ENCODE measurements around the gene STBD1.
"Not testable (repeated sequence)": the region's sequence is repeated elsewhere in the genome, so short reads cannot be mapped to it uniquely, and the experiment has no call there.

Gene STBD1

DNA sequence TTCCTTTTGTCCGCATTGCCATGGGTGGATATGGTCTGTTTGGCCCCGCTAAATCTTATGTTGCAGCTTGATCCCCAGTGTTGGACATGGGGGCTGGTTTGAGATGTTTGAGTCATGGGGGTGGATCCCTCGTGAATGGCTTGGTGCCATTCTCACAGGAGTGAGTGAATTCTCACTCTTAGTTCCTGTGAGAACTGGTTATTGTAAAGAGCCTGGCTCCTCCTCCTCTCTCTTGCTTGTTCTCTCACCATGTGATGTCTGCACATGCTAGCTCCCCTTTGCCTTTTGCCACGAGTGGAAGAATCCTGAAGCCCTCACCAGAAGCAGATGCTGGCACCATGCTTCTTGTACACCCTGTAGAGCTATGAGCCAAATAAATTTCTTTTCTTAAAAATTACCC is 22.6 kb upstream of the STBD1 start:
- DNase-seq (ENCODE audit: low read depth): no peak

DNA sequence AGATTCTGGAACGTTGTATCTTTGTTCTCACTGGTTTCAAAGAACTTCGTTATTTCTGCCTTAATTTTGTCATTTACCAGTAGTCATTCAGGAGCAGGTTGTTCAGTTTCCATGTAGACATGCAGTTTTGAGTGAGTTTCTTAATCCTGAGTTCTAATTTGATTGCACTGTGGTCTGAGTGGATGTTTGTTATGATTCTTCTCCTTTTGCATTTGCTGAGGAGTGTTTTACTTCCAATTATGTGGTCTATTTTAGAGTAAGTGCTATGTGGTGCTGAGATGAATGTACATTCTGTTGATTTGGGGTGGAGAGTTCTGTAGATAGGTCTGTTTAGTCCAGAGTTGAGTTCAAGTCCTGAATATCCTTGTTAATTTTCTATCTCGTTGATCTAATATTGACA is 18.7 kb upstream of the STBD1 start:
- not testable (repeated sequence) for DNase-seq (ENCODE audit: low read depth)

GRCh38 chr4:76292730-76293129 is 13.8 kb upstream of the STBD1 start:
- no peak for DNase-seq (ENCODE audit: low read depth)

GRCh38 chr4:76293772-76294171 is 12.8 kb upstream of the STBD1 start:
- peak; percentile 13 for DNase-seq (ENCODE audit: low read depth)

DNA sequence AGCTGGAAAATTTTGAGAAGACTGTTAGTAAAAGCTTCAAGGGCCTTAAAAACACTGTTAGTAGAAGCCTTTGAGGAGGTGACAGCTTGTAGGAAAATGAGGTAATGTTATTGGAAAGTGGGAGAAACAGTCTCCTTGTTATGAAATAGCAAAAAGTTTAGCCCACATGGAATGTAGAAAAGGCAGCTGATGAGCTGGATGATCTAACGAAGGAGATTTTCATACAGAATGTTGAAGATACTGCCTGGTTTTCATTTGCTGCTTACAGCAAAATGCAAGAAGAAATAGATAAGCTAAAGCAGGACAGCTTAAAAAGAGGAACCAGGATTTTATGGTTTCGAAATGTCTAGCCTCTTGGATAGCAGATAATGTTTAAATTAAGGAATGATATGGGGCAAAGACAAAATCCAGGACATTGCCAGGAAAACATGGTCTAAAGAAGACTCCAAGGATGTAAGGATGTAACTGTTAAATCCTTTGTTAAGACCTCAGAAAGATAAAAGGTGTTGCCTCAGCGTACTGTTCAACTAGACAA is 10.2 kb upstream of the STBD1 start:
- DNase-seq (ENCODE audit: low read depth): no peak

DNA sequence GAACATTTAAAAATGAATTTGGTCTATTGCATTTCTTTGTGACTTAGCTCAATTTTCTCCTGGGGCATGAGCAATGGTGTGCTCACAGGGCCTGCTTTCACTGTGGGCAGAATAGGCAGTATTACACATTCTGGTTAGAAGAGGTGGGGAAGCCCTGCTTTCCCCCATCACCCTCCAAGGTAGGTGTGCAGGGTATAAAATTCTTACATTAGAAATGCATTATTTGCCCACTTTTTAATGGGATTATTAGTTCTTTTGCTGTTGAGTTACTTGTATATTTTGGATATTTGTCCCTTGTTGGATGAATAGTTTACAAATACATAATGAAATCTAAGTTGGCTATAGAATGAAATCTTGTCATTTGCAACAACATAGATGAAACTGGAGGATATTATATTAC is 8.3 kb upstream of the STBD1 start:
- no peak for DNase-seq (ENCODE audit: low read depth)

GRCh38 chr4:76300012-76300411 is 6.5 kb upstream of the STBD1 start:
- DNase-seq (ENCODE audit: low read depth): no peak

- peak; percentile 61 for DNase-seq (ENCODE audit: low read depth)
Measured at GRCh38 chr4:76301068-76301774, 5.3 kb upstream of the STBD1 start.

GRCh38 chr4:76301775-76302162 is 4.8 kb upstream of the STBD1 start:
- DNase-seq (ENCODE audit: low read depth): no peak

- no peak for DNase-seq (ENCODE audit: low read depth)
Measured at GRCh38 chr4:76302826-76303438, 3.6 kb upstream of the STBD1 start.

DNA sequence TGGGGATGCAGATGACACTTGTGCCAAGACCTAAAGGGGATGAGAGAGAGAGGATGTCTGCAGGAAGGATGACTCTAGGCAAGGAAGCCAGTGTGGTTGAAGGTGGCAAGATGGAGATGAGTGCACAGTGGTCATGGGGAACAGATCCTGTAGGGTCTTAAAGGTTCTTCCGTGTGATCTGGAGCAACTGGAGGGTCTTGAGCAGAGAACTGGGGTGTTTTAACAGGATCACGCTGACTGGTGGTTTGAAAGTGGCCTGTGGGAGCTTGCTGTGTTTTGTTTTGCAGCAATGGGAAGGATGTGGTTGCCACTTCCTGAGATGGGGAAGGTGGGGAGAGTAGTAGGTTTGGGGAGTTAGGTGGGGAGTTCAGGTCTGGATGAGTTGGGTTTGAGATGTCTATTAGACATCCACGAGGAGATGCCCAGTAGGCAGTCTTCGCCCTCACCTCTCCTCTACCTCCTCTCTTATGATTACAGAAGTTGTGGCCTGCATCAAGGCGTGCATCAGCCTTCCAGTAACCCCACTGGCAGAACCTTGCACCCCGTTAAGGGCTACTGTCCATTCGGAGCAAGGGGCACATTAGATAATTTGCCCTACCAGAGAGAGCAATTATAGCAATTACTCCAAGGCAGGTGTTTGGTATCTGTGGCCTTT is 1.4 kb upstream of the STBD1 start:
- no peak for DNase-seq (ENCODE audit: low read depth)

GRCh38 chr4:76306882-76307659 is 538 bp downstream of the STBD1 start:
- peak; percentile 39 for DNase-seq (ENCODE audit: low read depth)

DNA sequence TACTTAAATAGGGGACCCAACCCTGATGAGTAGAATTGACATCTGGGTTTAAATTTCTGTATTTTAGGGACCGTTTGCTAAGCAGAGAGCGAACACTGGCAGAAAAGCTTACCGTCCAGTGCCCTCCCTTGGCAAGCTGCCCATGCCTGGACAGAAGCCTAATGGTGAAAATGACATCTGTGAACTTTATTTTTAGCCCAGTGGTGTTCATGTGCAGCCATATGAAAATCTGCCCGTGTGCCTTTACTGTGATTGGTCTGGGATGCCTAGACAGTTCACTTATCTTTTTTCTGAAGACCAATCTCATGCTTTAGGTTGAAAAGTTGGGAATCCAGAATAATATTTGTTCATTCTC is 1.1 kb downstream of the STBD1 start:
- DNase-seq (ENCODE audit: low read depth): no peak

DNA sequence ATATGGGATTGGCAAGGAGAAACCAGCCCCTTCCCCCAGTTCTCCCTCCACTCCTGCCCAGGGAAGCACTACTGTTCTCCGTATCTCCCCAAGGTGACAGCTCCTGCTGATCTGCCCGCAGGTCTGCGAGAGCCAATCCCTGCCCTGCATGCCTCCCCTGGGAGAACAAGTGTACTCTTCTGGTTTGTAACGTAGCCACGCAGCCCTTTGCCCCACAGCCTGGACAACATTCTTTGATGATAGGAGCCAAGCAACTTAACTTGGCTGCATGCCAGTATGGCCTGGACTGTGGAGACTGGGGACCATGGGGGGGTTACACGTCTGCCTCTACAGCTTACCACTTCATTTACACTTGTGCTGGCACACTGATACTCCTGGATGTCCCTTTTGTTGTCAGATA is 2.0 kb downstream of the STBD1 start:
- DNase-seq (ENCODE audit: low read depth): no peak

DNA sequence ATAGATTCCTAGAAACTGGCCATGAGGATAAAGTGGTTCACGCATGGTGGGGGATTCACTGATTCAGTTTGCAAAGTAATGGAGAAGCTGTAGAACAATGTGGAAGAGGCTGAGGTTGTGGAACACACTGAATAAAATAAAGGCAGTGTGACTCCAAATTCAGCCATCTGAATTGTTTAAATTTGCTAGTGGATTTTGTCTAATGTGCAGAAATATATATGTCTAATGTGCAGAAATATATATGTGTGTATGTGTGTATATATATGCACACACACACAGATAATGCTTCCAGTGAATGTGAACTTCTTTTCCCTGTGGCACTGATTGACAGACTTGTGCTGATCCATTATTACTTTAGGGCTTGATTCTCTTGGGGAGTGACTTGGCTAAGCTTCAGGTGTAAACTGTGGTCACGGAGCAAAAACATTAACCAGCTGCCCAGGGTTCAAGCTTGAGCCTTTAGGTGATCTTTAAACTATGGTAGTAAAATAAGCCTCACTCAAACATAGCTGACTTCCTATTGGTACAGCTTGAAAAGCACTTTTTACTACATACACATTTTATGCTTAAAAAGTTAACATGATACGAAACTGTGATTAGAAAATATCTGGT is 3.5 kb downstream of the STBD1 start:
- no peak for DNase-seq (ENCODE audit: low read depth)

DNA sequence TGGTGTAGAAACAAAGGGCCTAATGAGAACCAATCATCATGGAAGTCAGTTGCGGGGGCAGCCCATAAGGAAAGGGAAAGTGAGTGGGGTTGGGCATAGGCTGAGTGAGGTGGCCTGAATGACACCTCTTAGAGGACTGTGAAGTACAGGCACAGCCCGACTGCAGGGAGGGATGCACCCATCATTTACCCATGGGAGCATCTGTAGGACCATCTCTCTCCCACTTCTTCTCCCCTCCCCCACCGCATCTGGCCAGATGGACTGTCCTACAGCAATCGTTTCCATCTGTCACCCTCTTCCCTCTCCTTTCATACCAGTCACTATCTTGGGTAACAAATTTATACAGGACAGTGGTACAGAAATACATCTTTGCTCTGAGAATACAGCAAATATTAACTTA is 4.2 kb downstream of the STBD1 start:
- no peak for DNase-seq (ENCODE audit: low read depth)

DNA sequence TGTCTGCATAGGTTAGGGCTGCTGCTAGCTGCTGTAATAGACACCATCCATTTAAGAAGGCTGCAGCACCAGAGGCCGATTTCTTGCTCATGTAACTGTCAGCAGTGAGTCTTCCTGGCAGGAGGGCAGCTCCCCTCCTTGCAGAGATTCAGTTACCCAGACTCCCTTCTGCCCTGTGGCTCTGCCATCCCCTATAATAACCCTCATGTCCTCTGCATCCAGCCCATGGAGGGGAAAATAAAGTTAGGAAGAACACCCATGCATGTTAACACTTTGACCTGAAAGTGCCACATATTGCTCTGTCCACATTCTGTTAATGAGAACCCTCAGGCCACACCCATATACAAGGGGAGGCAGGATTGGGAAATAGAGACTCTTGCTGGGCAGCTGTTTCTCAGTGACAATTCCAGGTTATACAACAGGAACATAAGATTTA is 5.4 kb downstream of the STBD1 start:
- DNase-seq (ENCODE audit: low read depth): no peak

- no peak for DNase-seq (ENCODE audit: low read depth)
Measured at GRCh38 chr4:76312457-76312856, 5.9 kb downstream of the STBD1 start.

- DNase-seq (ENCODE audit: low read depth): no peak
Measured at GRCh38 chr4:76313547-76313946, 7.0 kb downstream of the STBD1 start.

GRCh38 chr4:76315267-76315918 is 8.9 kb downstream of the STBD1 start:
- DNase-seq (ENCODE audit: low read depth): no peak

DNA sequence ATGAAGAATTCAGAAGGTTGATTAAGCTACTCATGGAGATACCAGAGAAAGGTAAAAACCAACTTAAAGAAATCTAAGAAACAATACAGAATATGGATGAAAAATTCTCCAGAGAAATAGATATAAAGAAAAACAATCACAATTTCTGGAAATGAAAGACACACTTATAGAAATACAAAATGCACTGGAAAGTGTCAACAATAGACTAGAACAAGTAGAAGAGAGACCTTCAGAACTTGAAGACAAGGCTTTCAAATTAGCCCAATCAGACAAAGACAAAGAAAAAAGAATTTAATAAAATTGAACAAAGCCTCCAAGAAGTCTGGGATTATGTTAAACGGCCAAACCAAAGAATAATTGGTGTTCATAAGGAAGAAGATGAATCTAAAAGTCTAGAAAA is 9.6 kb downstream of the STBD1 start:
- no peak for DNase-seq (ENCODE audit: low read depth)

DNA sequence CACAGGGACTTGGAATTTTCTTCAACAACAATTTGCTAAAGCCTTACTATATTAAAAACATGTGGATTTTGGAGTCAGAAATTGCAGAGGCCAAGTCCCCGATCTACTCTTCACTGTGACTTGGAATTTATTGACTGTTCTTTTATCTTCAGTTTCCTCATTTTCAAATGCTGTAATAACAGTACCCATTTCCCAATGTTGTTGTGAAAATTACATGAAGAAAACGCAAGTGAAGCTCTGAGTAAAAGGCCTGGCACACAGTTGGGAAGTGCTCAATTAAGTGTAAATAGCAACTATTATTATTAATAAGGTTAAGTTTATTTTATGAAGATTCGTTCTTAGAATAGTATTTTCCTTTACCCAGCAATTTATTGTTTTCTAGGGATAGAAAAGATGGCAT is 15.7 kb downstream of the STBD1 start:
- DNase-seq (ENCODE audit: low read depth): no peak

Data from GM04504 (cell line).